Measurements from ENCODE around the gene SERPINI1. TPM values are rescaled to one million over a fixed set of nuclear protein-coding genes. Genes with fewer than 3 reads are reported as not detected.

SERPINI1 gene
- polyA plus RNA-seq, 3 donors: 0.12 to 1.6 (median 0.27) TPM

GRCh38 chr3:167743799-167744198, 8.3 kb downstream of the SERPINI1 start:
- Mint-ChIP-seq H3K4me1 (peaks cover 22% of the 10 kb centered on the region), H3K36me3 (no peaks in the 10 kb centered on the region), H3K4me3 (no peak overlapping the region), H3K9me3 (peaks cover 0 to 2% (median 0%) of the 10 kb centered on the region in 7 donors), H3K27me3 (ENCODE audit: low read depth in 3 of 3) (peaks cover 0 to 1% (median 1%) of the 10 kb centered on the region in 3 donors), H3K27ac (no peak overlapping the region)
- no peak overlapping the region for H3K27ac ChIP-seq (ENCODE audit: low read depth in 1 of 2, low read length in 2 of 2)
- no peaks in the 10 kb centered on the region for H3K79me2 ChIP-seq (ENCODE audit: insufficient read depth, low read length)
- no peak for DNase-seq
- no peaks in the 10 kb centered on the region for H4K20me1 ChIP-seq (ENCODE audit: insufficient read depth, low read length)
- H3K27me3 ChIP-seq (ENCODE audit: control insufficient read depth in 2 of 2, insufficient read depth in 2 of 2, low read length in 2 of 2): no peaks in the 10 kb centered on the region
- TF ChIP-seq CTCF (IDR thresholded peaks at IDR 0.05): no peak
- H3K36me3 ChIP-seq (replicated peaks in 1 of 2; ENCODE audit: control insufficient read depth in 1 of 2, insufficient read depth in 2 of 2, low read length in 2 of 2): no peaks in the 10 kb centered on the region
- no peaks in the 10 kb centered on the region for H3K9me3 ChIP-seq (replicated peaks in 1 of 2; ENCODE audit: control insufficient read depth in 1 of 2, insufficient read depth in 1 of 2, low read length in 2 of 2)
- H3K4me3 ChIP-seq (replicated peaks in 1 of 3; ENCODE audit: low read depth in 2 of 3, low read length in 3 of 3): no peak overlapping the region
- no peak overlapping the region for H2AFZ ChIP-seq (ENCODE audit: insufficient read depth, low read depth, low read length, poor library complexity, severe bottlenecking)
- peaks cover 14 to 18% of the 10 kb centered on the region in 2 donors for H3K4me1 ChIP-seq (ENCODE audit: control insufficient read depth in 1 of 2, insufficient read depth in 2 of 2, low read length in 2 of 2)
- intact Hi-C loops (cut with micrococcal nuclease): loop anchor here in 1 of 2 donors (10.0 kb wide), 1 partner anchor 121 kb away; no protein-coding TSS in a partner anchor
- no peak overlapping the region for H3K4me2 ChIP-seq (replicated peaks; ENCODE audit: extremely low read depth, low read length, poor library complexity, severe bottlenecking)
- H3K9ac ChIP-seq (ENCODE audit: insufficient read depth, low read length, poor library complexity, severe bottlenecking): no peak overlapping the region
- 80% methylated on average over 1 of the region's 2 CpGs for WGBS (ENCODE audit: insufficient coverage)

GRCh38 chr3:167749209-167749608, 13.7 kb downstream of the SERPINI1 start:
- no peak overlapping the region for H3K4me3 Mint-ChIP-seq

More at GRCh38 chr3:167749209-167749608, 13.7 kb downstream of the SERPINI1 start:
- Histone ChIP-seq H4K20me1 (ENCODE audit: insufficient read depth, low read length) (no peaks in the 10 kb centered on the region), H3K79me2 (ENCODE audit: insufficient read depth, low read length) (no peaks in the 10 kb centered on the region), H3K27me3 (ENCODE audit: control insufficient read depth in 2 of 2, insufficient read depth in 2 of 2, low read length in 2 of 2) (no peaks in the 10 kb centered on the region), H3K36me3 (replicated peaks in 1 of 2; ENCODE audit: control insufficient read depth in 1 of 2, insufficient read depth in 2 of 2, low read length in 2 of 2) (no peaks in the 10 kb centered on the region), H3K4me1 (ENCODE audit: control insufficient read depth in 1 of 2, insufficient read depth in 2 of 2, low read length in 2 of 2) (peaks cover 14 to 24% of the 10 kb centered on the region in 2 donors), H3K9ac (ENCODE audit: insufficient read depth, low read length, poor library complexity, severe bottlenecking) (no peak overlapping the region), H3K27ac (ENCODE audit: low read depth in 1 of 2, low read length in 2 of 2) (no peak overlapping the region), H3K9me3 (replicated peaks in 1 of 2; ENCODE audit: control insufficient read depth in 1 of 2, insufficient read depth in 1 of 2, low read length in 2 of 2) (no peaks in the 10 kb centered on the region), H2AFZ (ENCODE audit: insufficient read depth, low read depth, low read length, poor library complexity, severe bottlenecking) (no peak overlapping the region), H3K4me3 (replicated peaks in 1 of 3; ENCODE audit: low read depth in 2 of 3, low read length in 3 of 3) (no peak overlapping the region), H3K4me2 (replicated peaks; ENCODE audit: extremely low read depth, low read length, poor library complexity, severe bottlenecking) (no peak overlapping the region)
- H3K4me1 Mint-ChIP-seq: peaks cover 39% of the 10 kb centered on the region
- intact Hi-C loops (cut with micrococcal nuclease): loop anchor here in 1 of 2 donors (10.0 kb wide), 1 partner anchor 116 kb away; no protein-coding TSS in a partner anchor
- peak overlapping the region in 4 of 7 donors; percentile 3 to 68 (median 8) for H3K27ac Mint-ChIP-seq
- peaks cover 0 to 2% (median 0%) of the 10 kb centered on the region in 7 donors for H3K9me3 Mint-ChIP-seq
- DNase-seq: no peak
- no peak for TF ChIP-seq CTCF (IDR thresholded peaks at IDR 0.05)
- H3K36me3 Mint-ChIP-seq: no peaks in the 10 kb centered on the region
- H3K27me3 Mint-ChIP-seq (ENCODE audit: low read depth in 3 of 3): peaks cover 0 to 2% (median 0%) of the 10 kb centered on the region in 3 donors

Measured in CD14-positive monocyte (primary cell).